ENCODE data around the gene HAUS2. TPM values are rescaled to one million over a fixed set of nuclear protein-coding genes. Genes with fewer than 3 reads are reported as not detected.

HAUS2 gene
- total and polyA plus RNA-seq, 10 of the 15 experiments (the other 5 are each of a cell fraction or from before 2014, with no cell fraction given), result 28.7 to 59.3 (median 40.6) TPM

- Histone ChIP-seq H3K36me3 (ENCODE audit: control insufficient read depth in 2 of 2, insufficient read depth in 2 of 2, low read length in 1 of 2) (peaks cover 0 to 3% of the 10 kb centered on the region in 2 experiments; a peak in 1 of 4 replicates), H3K4me2 (ENCODE audit: control insufficient read depth, insufficient read depth) (no peak overlapping the region), H2AFZ (ENCODE audit: control insufficient read depth, low read depth, low read length) (no peak overlapping the region), H3K79me2 (ENCODE audit: control insufficient read depth, insufficient read depth, low read length) (no peaks in the 10 kb centered on the region), H3K27ac (ENCODE audit: control insufficient read depth, insufficient read depth) (no peak overlapping the region), H4K20me1 (ENCODE audit: control insufficient read depth, insufficient read depth) (no peaks in the 10 kb centered on the region), H3K27me3 (replicated peaks in 1 of 2; ENCODE audit: control insufficient read depth in 2 of 2, insufficient read depth in 2 of 2, low read length in 1 of 2) (no peaks in the 10 kb centered on the region), H3K9me3 (replicated peaks; ENCODE audit: control insufficient read depth, insufficient read depth, low read length) (no peaks in the 10 kb centered on the region), H3K9ac (ENCODE audit: control insufficient read depth, insufficient read depth, low read length) (no peak overlapping the region), H3K4me1 (ENCODE audit: control insufficient read depth, insufficient read depth, low read length) (no peaks in the 10 kb centered on the region), H3K4me3 (no peak overlapping the region)
- BruUV-seq (replicated peaks), result no TSS peak
- FAIRE-seq, result no peak
- in situ Hi-C loops (cut with MboI), result no loop called here
- intact Hi-C loops (cut with micrococcal nuclease; ENCODE audit: unreplicated experiment), result no loop called here
- ChIA-PET POLR2A (interaction anchor here (1.0 to 1.4 kb wide), 3 partner anchors 9 to 39 kb away, joined by 4 to 5 read pairs (median 4); no protein-coding TSS in a partner anchor), RAD21 (ENCODE audit: unreplicated experiment) (interaction anchor here (0.7 kb wide), 1 partner anchor 134 kb away, joined by 3 read pairs; no protein-coding TSS in a partner anchor), CTCF (interaction anchor here (1.2 kb wide), 1 partner anchor 54 kb away, joined by 5 read pairs; no protein-coding TSS in a partner anchor), SMC1A (ENCODE audit: uncharacterized antibody, unreplicated experiment) (interaction anchor here (1.6 kb wide), 1 partner anchor 16 kb away, joined by 5 read pairs; no protein-coding TSS in a partner anchor)
- no peak for DNase-seq (ENCODE audit: low read depth, low spot score)
- TF ChIP-seq TBL1XR1 (IDR thresholded peaks at IDR 0.05; ENCODE audit: low read depth, low read length), result no peak
- no peak for TF ChIP-seq RELA (IDR thresholded peaks at IDR 0.05; ENCODE audit: borderline replicate concordance, partially characterized antibody)
- no peak for TF ChIP-seq ZBED1 (IDR thresholded peaks at IDR 0.05; ENCODE audit: borderline replicate concordance)
- no peak for ATAC-seq
- 99% methylated on average over 3 of the region's 3 CpGs for WGBS (ENCODE audit: insufficient coverage, insufficient replicate concordance, low lambda C conversion rate, missing lambda C conversion rate)
These were observed 44.1 kb downstream of the HAUS2 start for GRCh38 chr15:42592716-42593115.

GRCh38 chr15:42593143-42593542 lies 44.5 kb downstream of the HAUS2 start:
- no peak overlapping the region for H3K4me3 ChIP-seq
- no peaks in the 10 kb centered on the region for H3K79me2 ChIP-seq (ENCODE audit: control insufficient read depth, insufficient read depth, low read length)
- H3K9me3 ChIP-seq (replicated peaks; ENCODE audit: control insufficient read depth, insufficient read depth, low read length), result no peaks in the 10 kb centered on the region
- H3K36me3 ChIP-seq (ENCODE audit: control insufficient read depth in 2 of 2, insufficient read depth in 2 of 2, low read length in 1 of 2), result no peaks in the 10 kb centered on the region
- no peak overlapping the region for H2AFZ ChIP-seq (ENCODE audit: control insufficient read depth, low read depth, low read length)
- intact Hi-C loops (cut with micrococcal nuclease; ENCODE audit: unreplicated experiment) (no loop called here), in situ Hi-C loops (cut with MboI) (no loop called here)
- H3K9ac ChIP-seq (ENCODE audit: control insufficient read depth, insufficient read depth, low read length), result no peak overlapping the region
- H3K27ac ChIP-seq (ENCODE audit: control insufficient read depth, insufficient read depth), result no peak overlapping the region
- ChIA-PET POLR2A (interaction anchor here (1.0 to 1.4 kb wide), 3 partner anchors 10 to 39 kb away, joined by 4 to 5 read pairs (median 4); no protein-coding TSS in a partner anchor), RAD21 (ENCODE audit: unreplicated experiment) (interaction anchor here (0.7 kb wide), 1 partner anchor 134 kb away, joined by 3 read pairs; no protein-coding TSS in a partner anchor), CTCF (interaction anchor here (1.2 kb wide), 1 partner anchor 53 kb away, joined by 5 read pairs; no protein-coding TSS in a partner anchor), SMC1A (ENCODE audit: uncharacterized antibody, unreplicated experiment) (interaction anchor here (1.2 kb wide), 1 partner anchor 29 kb away, joined by 3 read pairs; no protein-coding TSS in a partner anchor)
- no peak overlapping the region for H3K4me2 ChIP-seq (ENCODE audit: control insufficient read depth, insufficient read depth)
- DNase-seq (ENCODE audit: low read depth, low spot score) (no peak), FAIRE-seq (no peak), ATAC-seq (no peak)
- WGBS (ENCODE audit: insufficient coverage, insufficient replicate concordance, low lambda C conversion rate, missing lambda C conversion rate), result 100% methylated on average over 4 of the region's 4 CpGs
- no peaks in the 10 kb centered on the region for H3K27me3 ChIP-seq (replicated peaks in 1 of 2; ENCODE audit: control insufficient read depth in 2 of 2, insufficient read depth in 2 of 2, low read length in 1 of 2)
- BruUV-seq (replicated peaks), result no TSS peak
- no peaks in the 10 kb centered on the region for H3K4me1 ChIP-seq (ENCODE audit: control insufficient read depth, insufficient read depth, low read length)
- no peaks in the 10 kb centered on the region for H4K20me1 ChIP-seq (ENCODE audit: control insufficient read depth, insufficient read depth)
- no peak for TF ChIP-seq SRF (IDR thresholded peaks at IDR 0.05; ENCODE audit: low read depth in 2 of 2, low read length in 2 of 2)
